ENCODE measurements around the gene DOCK8.

The DOCK8 gene

GRCh38 chr9:511861-512260 is 297.2 kb downstream of the DOCK8 start:
- no peak for DNase-seq

GRCh38 chr9:512555-513272 is 298.0 kb downstream of the DOCK8 start:
- no peak for DNase-seq
